Gastroesophageal sphincter (tissue), 4 donors: Measurements from ENCODE around the gene ADGRD1. TPM values are rescaled to one million over a fixed set of nuclear protein-coding genes. Genes with fewer than 3 reads are reported as not detected.

Experiments used
- ATAC-seq: fragments of 150-250 bp; one replicate; pipeline ENCODE4 v1.9.1; 2016; ENCODE audit warnings: mild to moderate bottlenecking, moderate library complexity
- H3K27ac ChIP-seq, 4 donors: fragments of 200-600 bp; sonication (generic) in 3 of 4; 1 replicate in 3 of 4; 2 replicates in 1 of 4; pipeline ENCODE4 v1.5.1; 2016 to 2019
- H3K27me3 ChIP-seq: fragments of 200-600 bp; sonication (generic); one replicate; pipeline ENCODE4 v1.5.1; 2019
- H3K36me3 ChIP-seq, 2 donors: fragments of 200-600 bp; sonication (generic); one replicate each; pipeline ENCODE4 v1.5.1; 2019; ENCODE audit warnings: control low read depth in 1 of 2
- H3K4me1 ChIP-seq, 3 donors: fragments of 200-600 bp; sonication (generic); 1 replicate in 2 of 3; 2 replicates in 1 of 3; pipeline ENCODE4 v1.5.1; 2016 to 2019; ENCODE audit warnings: control low read depth in 2 of 3
- H3K4me3 ChIP-seq, 2 donors: fragments of 200-600 bp; sonication (generic); one replicate each; pipeline ENCODE4 v1.5.1; 2019; ENCODE audit warnings: mild to moderate bottlenecking in 1 of 2, moderate library complexity in 1 of 2
- H3K9me3 ChIP-seq, 3 donors: fragments of 200-600 bp; sonication (generic); one replicate each; pipeline ENCODE4 v1.5.1; 2017 to 2019; ENCODE audit warnings: control low read depth in 2 of 3
- EP300 ChIP-seq: sonication (generic); formaldehyde crosslinking; IDR thresholded peaks from one replicate; pipeline ENCODE4 v1.6.1; 2017; ENCODE audit warnings: antibody characterized with exemption, mild to moderate bottlenecking
- POLR2A ChIP-seq, 2 donors: fragments of 450-650 bp; IDR thresholded peaks; one replicate each; pipeline ENCODE4 v1.6.1; 2017; ENCODE audit warnings: antibody characterized with exemption in 2 of 2, mild to moderate bottlenecking in 2 of 2, moderate library complexity in 1 of 2
- POLR2AphosphoS5 ChIP-seq: sonication (generic); formaldehyde crosslinking; IDR thresholded peaks from one replicate; pipeline ENCODE4 v1.6.1; 2017; ENCODE audit warnings: antibody characterized with exemption
- WGBS, 2 donors: methylation state at CpG; one replicate each; pipeline ENCODE4 v1.1.5; 2018; ENCODE audit warnings: low coverage in 1 of 2; 5-methylcytosine and 5-hydroxymethylcytosine counted together
- total RNA-seq, 4 donors: library from RNA; depleted of rRNA; stranded (reverse); fragments of >200 nt; gene quantifications; one replicate each; pipeline ENCODE4 v1.1.0, GENCODE V29; 2016
- TF ChIP-seq, protein P1 (sequence below), 4 experiments: fragments of 200-600 bp in 2 of 4; fragments of 450-650 bp in 2 of 4; sonication (generic) in 1 of 4; IDR thresholded peaks; one replicate each; pipeline ENCODE4 v1.5.1; 2017 to 2019; ENCODE audit warnings: antibody characterized with exemption in 4 of 4, mild to moderate bottlenecking in 2 of 4, moderate library complexity in 2 of 4

The ADGRD1 gene
- total RNA-seq, 4 donors from 2014 or later = 19.1 to 43.4 (median 31.3) TPM

DNA sequence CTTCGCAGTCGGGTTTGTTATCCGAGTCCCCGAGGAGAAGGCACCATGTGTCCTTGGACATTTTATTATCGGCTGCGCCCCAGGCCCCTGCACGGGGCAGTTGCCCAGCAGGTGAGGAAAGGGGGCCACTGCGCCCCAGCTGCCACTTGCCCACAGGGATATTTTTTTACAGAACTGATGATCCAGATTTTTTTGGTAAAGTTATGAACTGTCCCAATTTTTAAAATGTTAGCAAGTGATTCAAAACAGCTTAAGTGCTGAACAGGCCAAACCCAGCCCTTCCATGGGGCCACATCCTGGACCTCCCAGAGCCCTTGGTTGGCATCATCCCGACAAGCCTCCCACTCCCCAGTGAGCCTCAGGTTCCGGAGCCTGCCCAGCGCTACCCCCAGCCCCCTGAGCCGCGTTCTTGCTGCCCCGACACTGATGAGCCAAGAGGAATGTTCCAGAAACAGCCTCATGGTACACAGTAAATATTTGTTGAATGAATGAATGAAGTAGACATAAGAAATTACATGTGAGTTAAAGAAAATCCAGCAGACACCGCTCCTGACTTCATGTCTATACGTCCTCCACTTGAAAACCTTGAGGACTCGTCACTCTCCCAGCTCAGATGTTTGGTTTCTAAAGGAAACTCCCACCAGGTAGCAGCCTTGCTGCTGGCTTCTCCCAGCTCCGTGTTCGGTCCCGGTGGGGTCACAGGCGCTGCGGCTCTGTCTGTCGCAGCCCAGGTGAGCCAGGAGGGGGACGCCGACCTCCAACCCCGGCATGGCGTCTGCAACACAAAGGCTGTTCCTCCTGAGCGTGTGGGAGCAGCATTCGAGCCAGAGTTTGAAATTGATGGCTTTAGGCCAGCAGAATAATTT lies 88.5 kb downstream of the ADGRD1 start:
- no peak for ATAC-seq
- 76 to 92% methylated on average over 10 to 11 of the region's 29 CpGs for WGBS, 2 donors
- Histone ChIP-seq H3K27ac (no peak overlapping the region), H3K9me3 (no peaks in the 10 kb centered on the region), H3K4me3 (no peak overlapping the region), H3K36me3 (peaks cover 0 to 15% of the 10 kb centered on the region in 2 donors), H3K4me1 (peaks cover 0 to 5% (median 5%) of the 10 kb centered on the region in 3 donors), H3K27me3 (no peaks in the 10 kb centered on the region)
- no peak for TF ChIP-seq POLR2AphosphoS5
- TF ChIP-seq, protein P1, sequence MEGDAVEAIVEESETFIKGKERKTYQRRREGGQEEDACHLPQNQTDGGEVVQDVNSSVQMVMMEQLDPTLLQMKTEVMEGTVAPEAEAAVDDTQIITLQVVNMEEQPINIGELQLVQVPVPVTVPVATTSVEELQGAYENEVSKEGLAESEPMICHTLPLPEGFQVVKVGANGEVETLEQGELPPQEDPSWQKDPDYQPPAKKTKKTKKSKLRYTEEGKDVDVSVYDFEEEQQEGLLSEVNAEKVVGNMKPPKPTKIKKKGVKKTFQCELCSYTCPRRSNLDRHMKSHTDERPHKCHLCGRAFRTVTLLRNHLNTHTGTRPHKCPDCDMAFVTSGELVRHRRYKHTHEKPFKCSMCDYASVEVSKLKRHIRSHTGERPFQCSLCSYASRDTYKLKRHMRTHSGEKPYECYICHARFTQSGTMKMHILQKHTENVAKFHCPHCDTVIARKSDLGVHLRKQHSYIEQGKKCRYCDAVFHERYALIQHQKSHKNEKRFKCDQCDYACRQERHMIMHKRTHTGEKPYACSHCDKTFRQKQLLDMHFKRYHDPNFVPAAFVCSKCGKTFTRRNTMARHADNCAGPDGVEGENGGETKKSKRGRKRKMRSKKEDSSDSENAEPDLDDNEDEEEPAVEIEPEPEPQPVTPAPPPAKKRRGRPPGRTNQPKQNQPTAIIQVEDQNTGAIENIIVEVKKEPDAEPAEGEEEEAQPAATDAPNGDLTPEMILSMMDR (IDR thresholded peaks at IDR 0.05) = no peak
- TF ChIP-seq POLR2A (IDR thresholded peaks at IDR 0.05) = no peak
- no peak for TF ChIP-seq EP300

DNA sequence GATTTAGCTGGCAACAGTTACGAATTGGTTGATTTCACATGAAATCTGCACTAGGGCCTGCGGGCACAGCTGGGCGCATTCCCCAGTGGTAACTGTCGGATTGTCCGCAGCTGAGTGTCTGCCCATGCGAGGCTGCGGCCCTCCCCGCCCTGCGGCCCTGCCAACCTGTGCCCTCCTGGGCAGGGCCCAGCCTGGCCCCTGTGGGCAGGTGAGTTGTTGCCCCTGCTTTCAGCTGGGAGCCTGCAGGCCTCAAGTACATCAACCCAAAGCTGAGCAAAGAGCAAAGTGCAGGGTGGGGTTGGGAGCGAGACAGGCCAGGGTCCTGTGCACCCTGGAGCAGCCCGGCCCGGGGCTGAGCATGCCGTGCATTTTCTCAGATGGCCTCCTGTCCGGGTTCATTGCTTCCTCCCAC lies 89.1 kb downstream of the ADGRD1 start:
- Histone ChIP-seq H3K4me3 (no peak overlapping the region), H3K4me1 (peaks cover 0 to 11% (median 6%) of the 10 kb centered on the region in 3 donors), H3K36me3 (peaks cover 0 to 15% of the 10 kb centered on the region in 2 donors), H3K27ac (no peak overlapping the region), H3K27me3 (no peaks in the 10 kb centered on the region), H3K9me3 (no peaks in the 10 kb centered on the region)
- no CpG with 5 or more reads among the region's 14 CpGs for WGBS, 2 donors
- TF ChIP-seq EP300 (no peak), POLR2A (IDR thresholded peaks at IDR 0.05) (no peak), POLR2AphosphoS5 (no peak)
- TF ChIP-seq, protein P1 (IDR thresholded peaks at IDR 0.05) = no peak
- ATAC-seq = no peak

DNA sequence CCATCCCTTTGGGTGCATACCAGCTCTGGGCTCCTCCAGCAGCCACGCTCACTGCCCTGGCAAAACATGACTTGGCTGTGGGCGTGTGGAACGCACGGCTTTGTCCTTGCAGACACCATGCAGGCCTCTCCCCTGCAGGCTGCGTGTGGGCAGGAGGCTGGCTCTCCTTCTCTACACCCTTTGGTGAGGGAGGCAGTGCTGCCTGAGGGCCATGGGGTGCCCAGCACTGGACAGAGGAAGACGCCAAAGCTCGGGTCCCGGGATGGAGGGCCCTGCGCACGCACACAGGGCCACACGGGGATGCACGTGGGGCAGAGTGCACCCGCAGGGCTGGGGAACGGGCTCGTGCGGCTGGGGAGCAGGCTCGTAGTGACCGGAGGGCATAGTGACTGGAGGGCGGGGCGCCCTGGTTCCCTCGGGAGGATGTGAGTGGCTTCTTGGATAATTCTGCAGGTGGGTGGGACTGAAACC lies 89.7 kb downstream of the ADGRD1 start:
- no CpG with 5 or more reads among the region's 21 CpGs for WGBS, 2 donors
- Histone ChIP-seq H3K4me3 (no peak overlapping the region), H3K27ac (no peak overlapping the region), H3K4me1 (peaks cover 0 to 16% (median 8%) of the 10 kb centered on the region in 3 donors), H3K36me3 (peaks cover 0 to 15% of the 10 kb centered on the region in 2 donors), H3K9me3 (no peaks in the 10 kb centered on the region), H3K27me3 (no peaks in the 10 kb centered on the region)
- ATAC-seq = no peak
- TF ChIP-seq EP300 (no peak), POLR2A (IDR thresholded peaks at IDR 0.05) (no peak), POLR2AphosphoS5 (no peak)
- TF ChIP-seq, protein P1 (IDR thresholded peaks at IDR 0.05) = no peak

DNA sequence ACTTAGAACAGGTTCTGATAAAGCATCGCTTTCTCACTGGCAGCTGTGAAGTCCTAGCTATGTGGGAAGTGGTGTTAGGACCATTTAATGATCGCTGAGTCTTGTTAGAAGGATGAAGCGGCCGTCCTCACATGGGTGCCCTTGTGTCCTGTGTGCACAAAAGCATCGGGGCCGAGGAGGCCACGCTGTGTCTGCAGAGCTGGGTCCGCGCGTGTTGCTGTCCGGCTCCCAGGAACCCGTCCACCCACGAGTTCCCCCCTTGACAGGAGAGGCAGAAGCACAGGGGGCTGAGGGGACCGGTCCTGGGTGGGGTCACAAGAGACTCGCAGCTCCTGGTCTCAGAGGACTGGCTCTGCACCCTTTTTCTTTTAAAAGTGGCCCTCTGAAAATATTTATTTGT lies 90.4 kb downstream of the ADGRD1 start:
- Histone ChIP-seq H3K4me3 (no peak overlapping the region), H3K4me1 (peaks cover 0 to 18% (median 11%) of the 10 kb centered on the region in 3 donors), H3K36me3 (peaks cover 0 to 15% of the 10 kb centered on the region in 2 donors), H3K27ac (no peak overlapping the region), H3K9me3 (no peaks in the 10 kb centered on the region), H3K27me3 (no peaks in the 10 kb centered on the region)
- 100% methylated on average over 1 of the region's 15 CpGs; no CpG with 5 or more reads in 1 of the 2 donors for WGBS, 2 donors
- ATAC-seq = no peak
- TF ChIP-seq POLR2A (IDR thresholded peaks at IDR 0.05) (no peak), EP300 (no peak), POLR2AphosphoS5 (no peak)
- TF ChIP-seq, protein P1 (IDR thresholded peaks at IDR 0.05) = no peak
